GM18868 (cell line): ENCODE measurements around the gene SLC36A3.
"Not testable (repeated sequence)": the region's sequence is repeated elsewhere in the genome, so short reads cannot be mapped to it uniquely, and the experiment has no call there.

Source experiments
- ATAC-seq: cut with Tn5 transposase; IDR thresholded peaks from one replicate; pipeline ENCODE4 v1.9.1; 2021; ENCODE audit warnings: mild to moderate bottlenecking, moderate library complexity; ENCODE audit not compliant: unreplicated experiment

The SLC36A3 gene

DNA sequence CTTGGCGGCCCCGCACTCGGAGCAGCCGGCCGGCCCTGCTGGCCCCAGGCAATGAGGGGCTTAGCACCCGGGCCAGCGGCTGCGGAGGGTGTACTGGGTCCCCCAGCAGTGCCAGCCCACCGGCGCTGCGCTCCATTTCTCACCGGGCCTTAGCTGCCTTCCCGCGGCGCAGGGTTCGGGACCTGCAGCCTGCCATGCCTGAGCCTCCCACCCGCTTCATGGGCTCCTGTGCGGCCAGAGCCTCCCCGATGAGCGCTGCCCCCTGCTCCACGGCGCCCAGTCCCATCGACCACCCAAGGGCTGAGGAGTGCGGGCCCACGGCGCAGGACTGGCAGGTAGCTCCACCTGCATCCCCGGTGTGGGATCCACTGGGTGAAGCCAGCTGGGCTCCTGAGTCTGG lies 5.7 kb upstream of the SLC36A3 start:
- not testable (repeated sequence) for ATAC-seq

DNA sequence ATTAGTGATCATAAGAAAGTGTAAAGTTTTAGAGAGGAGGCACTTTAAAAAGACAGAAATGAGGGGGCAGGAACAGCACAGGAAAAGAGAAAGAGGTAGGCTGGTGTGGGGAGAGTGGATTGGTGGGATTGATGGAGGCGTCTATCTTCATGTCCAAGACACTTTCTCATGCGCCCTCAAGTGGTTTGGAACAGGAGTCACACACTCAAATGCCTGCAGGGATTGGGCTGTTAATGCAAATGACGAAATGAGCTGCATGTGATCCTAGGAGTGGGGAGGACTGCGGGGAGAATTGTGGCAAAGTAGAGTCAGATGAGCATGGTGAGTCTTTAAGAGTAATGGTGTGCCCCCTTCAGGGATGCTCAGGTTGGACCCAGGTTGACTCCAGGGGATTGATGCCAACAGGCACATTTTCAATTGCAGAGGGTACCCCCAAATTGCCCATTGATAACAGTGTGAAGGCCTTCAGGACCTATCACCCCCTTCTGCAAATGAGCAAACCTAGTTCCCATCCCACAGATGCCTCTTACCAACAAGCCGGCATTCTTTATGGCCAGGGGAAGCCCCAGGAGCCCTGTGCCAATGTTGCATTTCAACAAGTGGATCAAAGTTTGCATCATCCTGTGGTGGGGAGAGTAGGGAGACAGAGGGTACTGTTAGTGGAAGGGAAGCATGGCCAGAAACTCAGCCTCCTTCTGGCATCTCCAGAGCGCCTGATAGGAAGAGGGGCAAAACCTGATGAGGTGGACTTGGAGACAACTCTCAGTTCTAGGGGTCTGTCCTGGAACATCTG lies 5.3 kb downstream of the SLC36A3 start:
- no peak for ATAC-seq

DNA sequence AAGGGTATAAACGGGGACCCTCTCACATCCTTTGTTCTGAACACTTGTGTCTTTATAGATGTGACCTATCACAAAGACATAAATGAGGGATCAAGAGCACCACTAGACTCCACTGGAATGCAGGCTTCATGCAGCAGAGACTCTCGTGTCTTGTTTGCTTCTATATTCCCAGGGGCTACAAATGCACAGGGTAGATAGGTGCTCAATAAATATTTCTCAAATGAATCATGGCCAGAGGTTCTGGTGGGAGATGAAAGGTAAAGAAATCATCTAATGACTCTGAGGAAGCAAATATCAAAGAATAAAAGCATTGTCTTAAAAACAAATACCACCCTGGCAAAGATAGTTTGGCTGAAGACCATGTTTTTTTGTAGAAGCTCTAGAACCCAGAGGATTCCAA lies 6.6 kb downstream of the SLC36A3 start:
- no peak for ATAC-seq

- ATAC-seq = no peak
Measured at GRCh38 chr5:151296478-151296830, 7.1 kb downstream of the SLC36A3 start.

GRCh38 chr5:151295791-151296477 lies 7.6 kb downstream of the SLC36A3 start:
- ATAC-seq = no peak

GRCh38 chr5:151295138-151295537 lies 8.4 kb downstream of the SLC36A3 start:
- no peak for ATAC-seq

DNA sequence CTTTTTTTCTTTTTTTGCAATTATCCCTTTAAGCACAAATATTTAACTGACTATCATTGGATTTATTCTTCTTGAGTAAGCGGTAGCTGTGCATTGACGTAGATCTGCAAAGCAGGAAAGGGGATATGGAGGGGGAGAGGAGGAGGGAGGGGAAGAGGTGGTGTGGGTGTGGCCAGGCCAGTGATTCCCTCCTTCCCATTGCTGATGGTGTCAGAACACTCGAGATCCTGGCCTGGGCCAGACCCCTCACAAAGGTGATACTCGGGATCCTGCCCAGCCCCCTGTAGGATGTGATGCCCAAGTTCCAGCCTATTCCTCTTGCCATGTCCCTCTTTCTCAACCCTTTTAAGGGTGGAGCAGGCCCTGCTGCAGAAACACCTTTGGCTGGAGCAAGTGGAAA lies 9.9 kb downstream of the SLC36A3 start:
- ATAC-seq = no peak

GRCh38 chr5:151288180-151288579 lies 15.4 kb downstream of the SLC36A3 start:
- ATAC-seq = peak; percentile 90

GRCh38 chr5:151286246-151286645 lies 17.3 kb downstream of the SLC36A3 start:
- no peak for ATAC-seq

DNA sequence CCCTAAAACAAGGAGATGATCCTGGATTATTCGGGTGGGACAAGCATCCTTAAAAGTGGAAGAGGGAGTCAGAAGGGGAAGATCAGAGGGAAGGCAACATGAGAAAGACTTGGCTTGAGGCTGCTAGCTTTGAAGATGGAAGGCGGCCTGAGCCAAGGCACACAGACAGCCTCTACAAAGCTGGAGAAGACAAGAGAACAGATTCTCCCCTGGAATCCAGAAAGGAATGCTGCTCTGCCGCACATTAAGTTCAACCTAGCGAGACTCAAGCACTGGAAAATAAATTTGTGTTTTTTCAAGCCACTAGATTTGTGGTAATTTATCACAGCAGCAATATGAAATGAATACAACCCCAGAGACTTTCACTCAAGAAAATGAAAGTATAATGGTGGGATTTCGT lies 17.9 kb downstream of the SLC36A3 start:
- no peak for ATAC-seq

GRCh38 chr5:151284392-151284967 lies 19.1 kb downstream of the SLC36A3 start:
- no peak for ATAC-seq

- no peak for ATAC-seq
Measured at GRCh38 chr5:151283120-151283825, 20.3 kb downstream of the SLC36A3 start.

GRCh38 chr5:151281001-151281639 lies 22.4 kb downstream of the SLC36A3 start:
- ATAC-seq = no peak

- ATAC-seq = no peak
Measured at GRCh38 chr5:151280443-151280842, 23.1 kb downstream of the SLC36A3 start.

GRCh38 chr5:151278845-151279244 lies 24.7 kb downstream of the SLC36A3 start:
- ATAC-seq = no peak

DNA sequence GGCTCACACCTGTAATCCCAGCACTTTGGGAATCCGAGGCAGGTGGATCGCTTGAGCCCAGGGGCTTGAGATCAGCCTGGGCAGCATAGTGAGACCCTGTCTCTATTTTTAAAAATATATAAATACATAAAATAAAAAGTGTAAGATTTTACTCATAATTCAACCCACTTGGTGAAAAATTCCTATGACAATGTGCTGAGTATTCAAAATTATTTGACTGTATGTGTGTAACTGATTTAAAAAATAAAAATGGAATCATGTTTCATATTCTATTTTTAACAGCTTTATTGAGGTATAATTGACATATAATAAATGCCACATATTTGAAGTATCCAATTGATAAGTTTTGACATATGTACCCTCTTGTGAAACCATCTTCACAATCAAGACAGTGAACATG lies 27.8 kb downstream of the SLC36A3 start:
- no peak for ATAC-seq

DNA sequence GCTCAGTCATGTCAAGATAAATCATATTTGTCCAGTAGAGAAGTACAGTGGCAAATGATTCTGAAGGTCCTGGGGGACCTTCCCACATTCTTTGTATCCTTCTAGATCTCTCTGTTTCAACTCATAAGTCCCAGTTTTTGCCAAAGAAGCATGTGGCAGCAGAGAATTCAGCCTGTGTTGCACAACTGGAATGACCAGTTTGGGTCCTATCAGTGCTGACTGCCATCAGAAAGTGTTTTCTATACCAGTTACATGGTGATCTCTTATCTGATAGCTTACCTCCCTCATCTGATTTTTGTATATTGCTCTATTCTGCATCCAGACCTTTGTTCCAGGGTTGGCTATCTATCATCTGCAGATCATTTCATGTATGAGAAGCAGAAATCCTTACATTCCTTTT lies 28.9 kb downstream of the SLC36A3 start:
- ATAC-seq = no peak

DNA sequence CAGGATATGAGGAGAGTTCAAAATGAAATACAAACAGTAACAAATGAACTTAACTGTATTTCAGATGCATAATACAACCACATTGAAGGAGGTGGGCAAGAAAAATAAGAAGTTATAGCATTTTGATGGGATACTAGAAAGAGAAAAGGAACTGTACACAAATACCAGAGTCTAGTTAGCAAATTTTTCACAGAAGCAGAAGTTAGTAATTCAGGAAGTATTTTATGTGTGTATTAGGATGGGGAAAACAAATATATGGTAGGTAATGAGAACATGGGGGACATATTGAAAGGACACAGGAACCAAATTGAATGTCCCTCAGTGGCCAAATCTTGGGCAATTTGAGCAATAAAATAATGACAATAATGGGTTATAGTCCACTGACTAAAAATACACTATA lies 32.2 kb downstream of the SLC36A3 start:
- ATAC-seq = no peak

- peak; percentile 98 for ATAC-seq
Measured at GRCh38 chr5:151270599-151270998, 33.0 kb downstream of the SLC36A3 start.

DNA sequence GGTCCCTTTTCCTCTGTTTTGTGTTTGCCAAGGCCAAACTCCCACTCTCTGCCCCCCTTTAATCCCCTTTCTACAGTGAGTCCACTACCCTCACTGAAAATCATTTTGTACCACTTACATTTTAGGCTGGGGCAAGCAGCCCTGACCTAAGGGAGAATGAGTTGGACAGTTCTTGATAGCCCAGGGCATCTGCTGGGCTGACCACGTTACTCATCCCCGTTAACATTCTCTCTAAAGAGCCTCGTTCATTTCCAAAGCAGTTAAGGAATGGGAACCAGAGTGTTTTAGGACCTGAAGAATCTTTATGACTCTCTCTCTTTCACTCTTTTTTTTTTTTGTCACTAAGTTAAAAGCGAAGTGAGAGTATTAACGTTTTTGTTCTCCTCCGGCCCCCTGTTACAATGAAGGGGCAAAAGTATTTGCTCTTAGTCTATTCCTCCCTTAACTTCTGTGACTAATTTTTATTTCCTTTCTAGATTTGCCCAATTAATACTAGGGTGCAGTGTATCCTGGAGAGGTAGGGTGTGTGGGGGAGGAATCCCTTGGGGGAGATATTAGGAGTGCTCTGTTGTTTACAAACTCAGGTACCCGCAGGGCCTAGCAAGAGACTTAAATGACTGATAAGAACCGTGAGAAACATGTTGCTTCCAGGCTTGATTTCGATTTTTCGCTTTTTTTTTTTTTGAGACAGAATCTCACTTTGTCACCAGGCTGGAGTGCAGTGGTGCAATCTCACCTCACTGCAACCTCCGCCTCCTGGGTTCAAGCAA lies 35.9 kb downstream of the SLC36A3 start:
- ATAC-seq = no peak
